CD14-positive monocyte (primary cell): ENCODE measurements around the gene MAPK1. TPM values are rescaled to one million over a fixed set of nuclear protein-coding genes. Genes with fewer than 3 reads are reported as not detected.
"Not testable (repeated sequence)": the region's sequence is repeated elsewhere in the genome, so short reads cannot be mapped to it uniquely, and the experiment has no call there.

Source experiments
- DNase-seq, 3 donors: peaks; one replicate each; pipeline ENCODE4 v3.0.0-alpha.2; 2011 to 2022
- H2AFZ ChIP-seq: 2 replicates; pipeline ENCODE4 v1.6.0; 2012; ENCODE audit warnings: mild to moderate bottlenecking, low read depth, low read length, inconsistent platforms; ENCODE audit not compliant: insufficient read depth, poor library complexity, severe bottlenecking
- H3K27ac ChIP-seq, 2 donors: 1 replicate in 1 of 2; 2 replicates in 1 of 2; pipeline ENCODE4 v1.5.1; 2012 to 2013; ENCODE audit warnings: low read length in 2 of 2, control low read depth in 1 of 2, inconsistent platforms in 1 of 2, low read depth in 1 of 2, mild to moderate bottlenecking in 1 of 2
- H3K27me3 ChIP-seq, 2 donors: one replicate each; pipeline versions ENCODE4 v1.6.0 to v1.6.1; 2011 to 2013; ENCODE audit warnings: low read length in 2 of 2; ENCODE audit not compliant: control insufficient read depth in 2 of 2, insufficient read depth in 2 of 2
- H3K36me3 ChIP-seq, 2 donors: replicated peaks in 1 of 2; 1 replicate in 1 of 2; 2 replicates in 1 of 2; pipeline versions ENCODE4 v1.5.1 to v1.6.1; 2012 to 2013; ENCODE audit warnings: low read length in 2 of 2, control low read depth in 1 of 2, inconsistent platforms in 1 of 2, mild to moderate bottlenecking in 1 of 2; ENCODE audit not compliant: insufficient read depth in 2 of 2, control insufficient read depth in 1 of 2
- H3K4me1 ChIP-seq, 2 donors: 1 replicate in 1 of 2; 2 replicates in 1 of 2; pipeline versions ENCODE4 v1.5.1 to v1.6.1; 2012 to 2013; ENCODE audit warnings: low read length in 2 of 2, control low read depth in 1 of 2, inconsistent platforms in 1 of 2, mild to moderate bottlenecking in 1 of 2, moderate library complexity in 1 of 2; ENCODE audit not compliant: insufficient read depth in 2 of 2, control insufficient read depth in 1 of 2
- H3K4me2 ChIP-seq: replicated peaks from 2 replicates; pipeline ENCODE3; 2012; ENCODE audit warnings: low read length, moderate library complexity, mild to moderate bottlenecking; ENCODE audit not compliant: poor library complexity, severe bottlenecking; ENCODE audit errors: extremely low read depth
- H3K4me3 ChIP-seq, 3 experiments: fragments of 200-600 bp in 1 of 3; sonication (generic) in 1 of 3; replicated peaks in 1 of 3; 1 replicate in 2 of 3; 2 replicates in 1 of 3; pipeline ENCODE4 v1.5.1; 2011 to 2013; ENCODE audit warnings: low read length in 3 of 3, mild to moderate bottlenecking in 3 of 3, control low read depth in 2 of 3, low read depth in 2 of 3, inconsistent platforms in 1 of 3, moderate library complexity in 1 of 3
- H3K79me2 ChIP-seq: 2 replicates; pipeline ENCODE4 v1.6.0; 2012; ENCODE audit warnings: mild to moderate bottlenecking, control low read depth, inconsistent platforms, low read length, moderate library complexity; ENCODE audit not compliant: insufficient read depth
- H3K9ac ChIP-seq: 2 replicates; pipeline ENCODE4 v1.6.0; 2017; ENCODE audit warnings: low read length, mild to moderate bottlenecking; ENCODE audit not compliant: insufficient read depth, poor library complexity, severe bottlenecking
- H3K9me3 ChIP-seq, 2 donors: replicated peaks in 1 of 2; 1 replicate in 1 of 2; 2 replicates in 1 of 2; pipeline versions ENCODE4 v1.5.1 to v1.6.1; 2012 to 2013; ENCODE audit warnings: low read length in 2 of 2, control low read depth in 1 of 2; ENCODE audit not compliant: control insufficient read depth in 1 of 2, insufficient read depth in 1 of 2
- H4K20me1 ChIP-seq: 2 replicates; pipeline ENCODE4 v1.6.0; 2012; ENCODE audit warnings: mild to moderate bottlenecking, low read length, control low read depth, moderate library complexity; ENCODE audit not compliant: insufficient read depth
- H3K27ac Mint-ChIP-seq, 7 donors: one replicate each; pipeline ENCODE4 v1.8.0; 2020; ENCODE audit warnings: mild to moderate bottlenecking in 7 of 7, mixed read lengths in 7 of 7, moderate library complexity in 6 of 7, inconsistent platforms in 2 of 7
- H3K27me3 Mint-ChIP-seq, 3 donors: one replicate each; pipeline ENCODE4 v1.8.0; 2021 to 2022; ENCODE audit warnings: low read depth in 3 of 3, mild to moderate bottlenecking in 3 of 3, mixed read lengths in 3 of 3, moderate library complexity in 3 of 3, inconsistent platforms in 1 of 3
- H3K36me3 Mint-ChIP-seq, 2 donors: one replicate each; pipeline ENCODE4 v1.8.0; 2020; ENCODE audit warnings: mixed read lengths in 2 of 2, inconsistent platforms in 1 of 2, mild to moderate bottlenecking in 1 of 2
- H3K4me1 Mint-ChIP-seq: one replicate; pipeline ENCODE4 v1.8.0; 2020; ENCODE audit warnings: mild to moderate bottlenecking, mixed read lengths
- H3K4me3 Mint-ChIP-seq, 2 donors: one replicate each; pipeline ENCODE4 v1.8.0; 2020; ENCODE audit warnings: mild to moderate bottlenecking in 2 of 2, mixed read lengths in 2 of 2, moderate library complexity in 1 of 2
- H3K9me3 Mint-ChIP-seq, 7 donors: one replicate each; pipeline ENCODE4 v1.8.0; 2020 to 2022; ENCODE audit warnings: mixed read lengths in 7 of 7, mild to moderate bottlenecking in 6 of 7, moderate library complexity in 6 of 7, inconsistent platforms in 2 of 7
- CTCF ChIP-seq: fragments of 200-600 bp; IDR thresholded peaks from one replicate; pipeline ENCODE4 v1.8.0; 2022; ENCODE audit warnings: antibody characterized with exemption, mild to moderate bottlenecking
- WGBS: methylation state at CpG from one replicate; pipeline ENCODE4 v1.1.5; 2013; ENCODE audit warnings: missing lambda C conversion rate; ENCODE audit not compliant: insufficient coverage; 5-methylcytosine and 5-hydroxymethylcytosine counted together
- intact Hi-C, 2 donors: fragments of 100-400 bp; cut with micrococcal nuclease; formaldehyde crosslinking; loops; one replicate each; pipeline versions ENCODE4 v1.15.0 to v1.15.1; 2023
- polyA plus RNA-seq, 3 donors: library from polyadenylated mRNA; depleted of rRNA in 1 of 3; unstranded in 2 of 3; stranded (reverse) in 1 of 3; fragments of 300-500 nt in 2 of 3; fragments of >200 nt in 1 of 3; fragmentation: Illumina TruSeq in 2 of 3; gene quantifications; 1 replicate in 2 of 3; 2 replicates in 1 of 3; pipeline ENCODE4 v1.2.3, GENCODE V29; 2012 to 2021

MAPK1 gene
- polyA plus RNA-seq, 3 donors = 47.0 to 148 (median 118) TPM

- Histone ChIP-seq H3K79me2 (peaks cover 14% of the 10 kb centered on the region), H3K9ac (no peak overlapping the region), H3K4me3 (no peak overlapping the region), H2AFZ (no peak overlapping the region), H3K27ac (peak overlapping the region in 1 of 2 donors; percentile 50), H3K4me2 (no peak overlapping the region), H4K20me1 (peaks cover 52% of the 10 kb centered on the region), H3K9me3 (no peaks in the 10 kb centered on the region), H3K36me3 (peaks cover 73 to 87% of the 10 kb centered on the region in 2 donors), H3K27me3 (no peaks in the 10 kb centered on the region), H3K4me1 (no peaks in the 10 kb centered on the region)
- no peaks in the 10 kb centered on the region for H3K9me3 Mint-ChIP-seq
- peaks cover 53 to 73% of the 10 kb centered on the region in 2 donors for H3K36me3 Mint-ChIP-seq
- H3K4me3 Mint-ChIP-seq = no peak overlapping the region
- no peak for TF ChIP-seq CTCF
- WGBS = 100% methylated on average over 1 of the region's 11 CpGs
- H3K27ac Mint-ChIP-seq = peak overlapping the region in 2 of 7 donors; percentile 11 to 57
- peaks cover 0 to 3% (median 0%) of the 10 kb centered on the region in 3 donors for H3K27me3 Mint-ChIP-seq
- no peaks in the 10 kb centered on the region for H3K4me1 Mint-ChIP-seq
- DNase-seq = no peak
- intact Hi-C loops = no loop called here
These were observed 75.5 kb downstream of the MAPK1 start for GRCh38 chr22:21791635-21792625.

GRCh38 chr22:21790849-21791610 lies 76.4 kb downstream of the MAPK1 start:
- H3K4me3 ChIP-seq, H3K9me3 Mint-ChIP-seq, H2AFZ ChIP-seq, H3K27me3 ChIP-seq, H3K4me2 ChIP-seq, H3K9ac ChIP-seq, H3K4me1 Mint-ChIP-seq, H3K4me1 ChIP-seq, H3K4me3 Mint-ChIP-seq, DNase-seq, H3K27me3 Mint-ChIP-seq, intact Hi-C loops, H3K9me3 ChIP-seq: not testable (repeated sequence)
- Mint-ChIP-seq H3K27ac (peak overlapping the region in 1 of 7 donors; percentile 76), H3K36me3 (peaks cover 46 to 69% of the 10 kb centered on the region in 2 donors)
- H3K79me2 ChIP-seq = peaks cover 14% of the 10 kb centered on the region
- peaks cover 73 to 86% of the 10 kb centered on the region in 2 donors for H3K36me3 ChIP-seq
- peak overlapping the region in 1 of 2 donors; percentile 50 for H3K27ac ChIP-seq
- H4K20me1 ChIP-seq = peaks cover 52% of the 10 kb centered on the region
- WGBS = 81% methylated on average over 6 of the region's 11 CpGs
